Measurements from ENCODE around the gene FLNB.

Gene FLNB

DNA sequence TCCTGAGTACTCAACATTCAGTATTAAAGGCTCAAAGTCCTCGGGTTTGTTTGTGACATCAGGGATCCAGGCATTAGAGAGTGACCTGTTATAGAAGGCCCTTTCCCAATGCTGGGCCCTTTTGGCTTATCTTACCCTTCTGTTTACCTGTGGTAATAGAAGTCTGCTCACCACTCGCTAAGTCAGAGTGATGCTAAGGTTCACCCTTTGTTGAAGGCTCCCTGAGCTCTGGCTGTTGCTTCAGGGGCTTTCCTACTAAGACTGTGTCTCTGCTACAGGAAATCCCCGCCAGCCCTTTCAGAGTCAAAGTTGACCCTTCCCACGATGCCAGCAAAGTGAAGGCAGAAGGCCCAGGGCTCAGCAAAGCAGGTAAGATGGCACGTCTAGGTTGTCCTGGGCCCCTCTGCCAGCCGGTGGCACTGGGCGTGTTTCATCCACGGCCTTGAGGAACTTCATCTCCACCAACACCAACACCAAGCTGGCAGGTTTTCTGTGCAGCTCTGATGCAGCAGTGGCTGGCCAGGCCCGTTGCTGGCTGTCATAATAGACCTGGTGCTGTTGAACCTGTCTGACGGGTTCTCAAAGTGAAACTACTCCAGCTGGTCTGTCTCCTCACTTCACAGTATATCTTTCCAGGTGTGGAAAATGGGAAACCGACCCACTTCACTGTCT is 103.4 kb downstream of the FLNB start:
- peak; percentile 27 to 49 for ATAC-seq (replicated peaks)
- peaks cover 24 to 31% of the 10 kb centered on the region in 2 donors for H3K4me1 Mint-ChIP-seq

DNA sequence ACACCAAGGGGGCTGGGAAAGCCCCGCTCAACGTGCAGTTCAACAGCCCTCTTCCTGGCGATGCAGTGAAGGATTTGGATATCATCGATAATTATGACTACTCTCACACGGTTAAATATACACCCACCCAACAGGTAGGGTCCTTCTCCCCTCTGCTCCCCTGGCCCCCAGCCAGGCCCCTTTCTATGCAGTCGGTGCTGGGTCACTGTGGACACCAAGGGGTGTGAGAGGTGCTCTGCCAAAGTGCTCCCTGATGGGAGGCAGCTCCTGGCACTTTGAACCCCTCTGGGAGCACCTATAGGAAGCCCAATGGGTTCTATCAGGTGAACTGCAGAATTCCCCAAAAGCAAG is 103.9 kb downstream of the FLNB start:
- no peaks in the 10 kb centered on the region for H3K9me3 Mint-ChIP-seq
- peaks cover 17 to 42% of the 10 kb centered on the region in 2 donors for H3K36me3 Mint-ChIP-seq
- peaks cover 27 to 36% of the 10 kb centered on the region in 2 donors for H3K4me1 Mint-ChIP-seq
- no peak for ATAC-seq (replicated peaks)
- DNase-seq = no peak
- no peaks in the 10 kb centered on the region for H3K27me3 Mint-ChIP-seq
- no peak overlapping the region for H3K4me3 Mint-ChIP-seq
- peak overlapping the region; percentile 85 for H3K27ac Mint-ChIP-seq

More for the DNA sequence above, 103.4 kb downstream of the FLNB start:
- Mint-ChIP-seq H3K27ac (peak overlapping the region; percentile 85), H3K27me3 (no peaks in the 10 kb centered on the region), H3K9me3 (no peaks in the 10 kb centered on the region), H3K4me3 (no peak overlapping the region), H3K36me3 (peaks cover 17 to 44% of the 10 kb centered on the region in 2 donors)
- peak; percentile 2 for DNase-seq

DNA sequence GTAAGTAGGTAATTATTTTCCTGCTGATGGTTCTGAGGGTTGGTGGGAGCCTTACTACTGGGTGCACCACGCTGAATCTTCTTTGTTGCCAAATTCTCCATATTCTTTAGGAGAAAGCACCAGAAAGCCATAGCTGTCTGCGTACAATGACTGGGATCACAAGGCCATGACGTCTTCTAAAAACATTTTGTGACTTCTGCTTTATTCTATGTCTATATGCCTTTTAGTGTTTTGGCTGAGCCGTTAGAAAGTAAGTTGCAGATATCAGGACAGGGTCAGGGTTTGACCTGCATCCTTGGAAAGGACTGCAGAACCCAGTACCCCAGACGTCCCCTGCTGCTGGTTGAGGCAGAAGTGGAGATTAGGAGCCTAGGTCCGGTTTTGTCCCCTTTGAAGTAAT is 107.0 kb downstream of the FLNB start:
- ATAC-seq (replicated peaks) (no peak), DNase-seq (no peak)
- no peak overlapping the region for H3K4me3 Mint-ChIP-seq
- no peaks in the 10 kb centered on the region for H3K27me3 Mint-ChIP-seq
- H3K27ac Mint-ChIP-seq = no peak overlapping the region
- peaks cover 40 to 59% of the 10 kb centered on the region in 2 donors for H3K4me1 Mint-ChIP-seq
- H3K9me3 Mint-ChIP-seq = no peaks in the 10 kb centered on the region
- peaks cover 27 to 35% of the 10 kb centered on the region in 2 donors for H3K36me3 Mint-ChIP-seq

DNA sequence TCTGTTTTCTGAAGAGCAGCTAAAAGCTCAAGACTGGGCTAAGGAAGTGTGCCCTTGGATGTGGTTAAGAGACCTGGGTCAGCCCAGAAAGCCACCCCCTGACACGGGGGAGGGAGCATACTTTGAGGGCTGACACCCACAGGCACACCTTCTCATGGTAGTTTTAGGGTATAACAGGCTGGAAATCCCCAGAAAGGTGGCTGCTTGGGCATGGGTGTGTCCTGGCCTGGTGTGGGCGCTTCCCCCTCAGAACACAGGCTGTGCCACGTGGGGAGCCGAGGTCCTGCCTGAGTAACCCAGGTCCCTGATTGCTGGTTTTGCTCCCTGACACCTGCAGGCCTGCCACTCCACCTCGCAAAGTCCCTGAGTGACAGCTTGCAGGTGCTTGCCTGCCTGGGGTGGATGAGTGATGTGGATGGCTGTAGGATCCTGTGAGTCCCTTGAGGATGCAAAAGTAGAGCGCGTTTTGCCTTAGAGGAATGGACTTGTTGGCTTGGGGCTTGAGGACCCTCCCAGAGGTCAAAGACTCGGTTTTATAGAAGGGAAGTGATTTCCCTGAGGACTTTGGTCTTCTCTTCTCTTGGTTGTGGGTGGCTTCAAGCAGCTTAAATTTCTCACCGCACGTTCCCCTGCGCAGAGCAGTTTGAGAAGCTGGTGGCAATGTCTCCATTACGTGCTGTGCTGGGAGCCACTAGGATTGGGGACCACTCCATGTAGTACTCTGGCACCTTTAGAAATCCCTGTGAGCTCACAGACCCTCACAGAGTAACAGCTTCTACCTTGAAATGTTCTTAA is 108.1 kb downstream of the FLNB start:
- ATAC-seq (replicated peaks) = peak; percentile 87 to 89
- Mint-ChIP-seq H3K4me1 (peaks cover 41 to 61% of the 10 kb centered on the region in 2 donors), H3K27ac (peak overlapping the region; percentile 81), H3K9me3 (no peaks in the 10 kb centered on the region), H3K27me3 (no peaks in the 10 kb centered on the region), H3K36me3 (peaks cover 26 to 38% of the 10 kb centered on the region in 2 donors), H3K4me3 (peak overlapping the region; percentile 18 to 36)
- peak; percentile 71 for DNase-seq

DNA sequence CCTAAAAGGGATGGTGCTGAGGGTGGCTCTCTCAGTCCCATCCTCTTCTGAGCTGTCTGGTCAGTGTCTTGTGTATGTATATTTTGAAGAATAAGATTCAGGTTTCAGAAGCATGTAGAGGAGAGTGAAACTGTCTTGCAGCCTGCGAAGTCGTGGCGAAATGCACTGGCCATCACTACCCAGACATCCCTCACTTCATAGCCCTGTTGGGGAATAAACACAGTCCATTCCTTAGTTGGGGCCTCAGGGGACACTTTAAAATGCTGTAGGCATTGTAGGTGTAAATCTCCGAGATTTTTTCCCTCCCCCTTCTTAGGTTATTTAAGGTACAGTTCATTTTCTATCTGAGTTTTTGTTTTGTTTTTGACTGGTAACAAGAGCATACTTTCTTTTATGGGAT is 108.8 kb downstream of the FLNB start:
- peaks cover 37 to 55% of the 10 kb centered on the region in 2 donors for H3K4me1 Mint-ChIP-seq
- peak overlapping the region; percentile 81 for H3K27ac Mint-ChIP-seq
- no peak for ATAC-seq (replicated peaks)
- DNase-seq = no peak
- peaks cover 22 to 34% of the 10 kb centered on the region in 2 donors for H3K36me3 Mint-ChIP-seq
- no peaks in the 10 kb centered on the region for H3K9me3 Mint-ChIP-seq
- no peaks in the 10 kb centered on the region for H3K27me3 Mint-ChIP-seq
- H3K4me3 Mint-ChIP-seq = no peak overlapping the region

DNA sequence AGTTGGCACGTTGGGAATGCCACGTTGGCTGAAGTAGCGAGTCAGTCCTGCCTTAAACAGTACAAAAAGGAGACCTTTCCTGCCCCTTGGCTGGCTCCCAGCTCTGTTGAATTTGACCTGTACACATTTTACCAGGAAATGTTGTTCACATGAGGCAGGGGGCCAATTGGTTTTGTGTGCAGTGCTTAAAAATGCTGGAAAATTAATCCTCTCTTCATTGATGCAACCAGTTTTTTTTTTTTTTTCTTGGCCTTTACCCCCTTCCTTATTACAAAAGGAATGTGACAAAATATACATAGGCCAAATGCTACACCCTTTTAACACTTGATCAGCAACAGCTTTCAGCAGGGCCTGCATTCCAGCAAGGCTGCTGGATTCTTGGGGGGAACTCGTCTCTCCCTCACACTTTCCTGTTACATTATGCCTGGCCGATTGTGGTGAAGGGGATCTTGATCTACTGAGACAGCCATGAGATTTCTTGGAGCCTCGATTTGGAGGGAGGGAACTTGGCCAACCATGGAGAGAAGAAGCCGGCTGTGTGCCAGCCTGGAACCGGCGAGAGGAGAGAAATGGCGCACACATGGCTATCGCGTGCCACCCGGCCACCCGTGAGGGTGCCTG is 109.4 kb downstream of the FLNB start:
- H3K36me3 Mint-ChIP-seq = peaks cover 19 to 27% of the 10 kb centered on the region in 2 donors
- no peak for ATAC-seq (replicated peaks)
- no peak overlapping the region for H3K4me3 Mint-ChIP-seq
- H3K9me3 Mint-ChIP-seq = no peaks in the 10 kb centered on the region
- H3K27ac Mint-ChIP-seq = no peak overlapping the region
- DNase-seq = no peak
- peaks cover 34 to 49% of the 10 kb centered on the region in 2 donors for H3K4me1 Mint-ChIP-seq
- H3K27me3 Mint-ChIP-seq = no peaks in the 10 kb centered on the region

DNA sequence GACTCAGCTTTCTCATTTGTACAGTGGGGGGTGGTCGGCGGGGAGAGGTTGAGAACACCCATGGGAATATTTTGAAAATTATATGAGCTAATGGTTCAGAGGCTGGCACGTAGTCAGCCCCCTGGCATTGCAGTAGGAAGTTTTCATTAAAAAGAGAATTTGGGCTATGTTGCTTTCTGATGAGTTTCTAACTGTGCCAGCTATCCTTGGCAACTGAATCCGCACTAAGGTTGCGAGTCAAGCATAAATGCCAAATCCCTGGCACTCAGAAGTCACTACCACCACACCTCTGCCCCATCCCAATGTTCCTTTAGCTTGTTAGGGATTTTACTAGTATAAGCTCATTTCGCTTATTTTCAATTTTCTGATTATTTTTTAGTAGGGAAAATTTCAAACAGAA is 111.0 kb downstream of the FLNB start:
- peaks cover 34 to 49% of the 10 kb centered on the region in 2 donors for H3K4me1 Mint-ChIP-seq
- ATAC-seq (replicated peaks) = no peak
- no peak overlapping the region for H3K27ac Mint-ChIP-seq
- no peak overlapping the region for H3K4me3 Mint-ChIP-seq
- no peaks in the 10 kb centered on the region for H3K27me3 Mint-ChIP-seq
- H3K36me3 Mint-ChIP-seq = peaks cover 23 to 31% of the 10 kb centered on the region in 2 donors
- no peaks in the 10 kb centered on the region for H3K9me3 Mint-ChIP-seq
- no peak for DNase-seq

DNA sequence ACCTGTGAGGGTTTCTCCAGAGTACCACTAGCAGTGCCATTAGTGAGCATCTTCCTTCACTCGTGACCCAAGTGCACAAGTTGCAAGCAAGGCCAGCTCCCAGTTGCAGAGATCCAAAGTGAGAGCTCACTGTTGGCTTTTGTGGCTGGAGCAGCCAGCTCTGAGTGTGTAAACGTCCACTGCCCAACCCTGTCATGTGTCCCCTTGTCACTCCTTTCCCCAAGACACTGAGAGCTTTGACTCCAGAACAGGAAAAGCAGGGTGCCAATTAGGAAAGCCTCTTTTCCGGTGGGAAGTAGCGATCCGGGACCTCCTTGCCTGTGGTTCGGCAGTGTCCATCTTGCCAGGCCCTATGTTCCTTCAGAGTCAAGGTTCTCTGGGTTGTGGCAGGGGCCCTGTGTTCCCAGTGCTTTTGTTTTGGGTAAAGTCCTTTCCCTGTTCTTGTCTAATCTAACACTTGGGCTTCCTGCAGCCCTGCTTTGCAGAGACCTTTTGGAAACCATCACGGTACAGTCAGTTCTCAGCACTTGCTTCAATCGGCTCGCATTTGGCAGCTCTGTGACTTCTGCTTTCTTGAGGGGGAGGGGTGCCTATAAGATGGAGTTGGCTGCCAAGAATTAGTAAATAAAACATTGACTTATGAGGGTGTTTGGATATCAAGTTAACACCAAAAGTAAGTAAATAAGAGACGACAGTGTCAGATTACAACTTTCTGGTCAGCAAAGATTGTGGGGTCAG is 112.0 kb downstream of the FLNB start:
- Mint-ChIP-seq H3K36me3 (peaks cover 23 to 34% of the 10 kb centered on the region in 2 donors), H3K27me3 (no peaks in the 10 kb centered on the region), H3K4me3 (no peak overlapping the region), H3K27ac (no peak overlapping the region), H3K9me3 (no peaks in the 10 kb centered on the region), H3K4me1 (peaks cover 32 to 47% of the 10 kb centered on the region in 2 donors)
- DNase-seq (no peak), ATAC-seq (replicated peaks) (no peak)

DNA sequence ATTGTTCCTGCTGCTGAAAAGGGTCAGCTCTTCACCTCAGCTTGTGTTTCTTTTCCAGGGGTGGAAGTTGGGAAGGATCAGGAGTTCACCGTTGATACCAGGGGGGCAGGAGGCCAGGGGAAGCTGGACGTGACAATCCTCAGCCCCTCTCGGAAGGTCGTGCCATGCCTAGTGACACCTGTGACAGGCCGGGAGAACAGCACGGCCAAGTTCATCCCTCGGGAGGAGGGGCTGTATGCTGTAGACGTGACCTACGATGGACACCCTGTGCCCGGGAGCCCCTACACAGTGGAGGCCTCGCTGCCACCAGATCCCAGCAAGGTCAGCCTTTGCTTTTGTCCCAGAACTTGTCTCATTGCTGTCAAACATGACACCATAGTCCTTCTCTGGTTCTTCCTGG is 113.0 kb downstream of the FLNB start:
- H3K27ac Mint-ChIP-seq = no peak overlapping the region
- no peak for ATAC-seq (replicated peaks)
- H3K27me3 Mint-ChIP-seq = no peaks in the 10 kb centered on the region
- H3K36me3 Mint-ChIP-seq = peaks cover 21 to 40% of the 10 kb centered on the region in 2 donors
- no peak for DNase-seq
- H3K9me3 Mint-ChIP-seq = no peaks in the 10 kb centered on the region
- H3K4me1 Mint-ChIP-seq = peaks cover 23 to 37% of the 10 kb centered on the region in 2 donors
- H3K4me3 Mint-ChIP-seq = no peak overlapping the region

DNA sequence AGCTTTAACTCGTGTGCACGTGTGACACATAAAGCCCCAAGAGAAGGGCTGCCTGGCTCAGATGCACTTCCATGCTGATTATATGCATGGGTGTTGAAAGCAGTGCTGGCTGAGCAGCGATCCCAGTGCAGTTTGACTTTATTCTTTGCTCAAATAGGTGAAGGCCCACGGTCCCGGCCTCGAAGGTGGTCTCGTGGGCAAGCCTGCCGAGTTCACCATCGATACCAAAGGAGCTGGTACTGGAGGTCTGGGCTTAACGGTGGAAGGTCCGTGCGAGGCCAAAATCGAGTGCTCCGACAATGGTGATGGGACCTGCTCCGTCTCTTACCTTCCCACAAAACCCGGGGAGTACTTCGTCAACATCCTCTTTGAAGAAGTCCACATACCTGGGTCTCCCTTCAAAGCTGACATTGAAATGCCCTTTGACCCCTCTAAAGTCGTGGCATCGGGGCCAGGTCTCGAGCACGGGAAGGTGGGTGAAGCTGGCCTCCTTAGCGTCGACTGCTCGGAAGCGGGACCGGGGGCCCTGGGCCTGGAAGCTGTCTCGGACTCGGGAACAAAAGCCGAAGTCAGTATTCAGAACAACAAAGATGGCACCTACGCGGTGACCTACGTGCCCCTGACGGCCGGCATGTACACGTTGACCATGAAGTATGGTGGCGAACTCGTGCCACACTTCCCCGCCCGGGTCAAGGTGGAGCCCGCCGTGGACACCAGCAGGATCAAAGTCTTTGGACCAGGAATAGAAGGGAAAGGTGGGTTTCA is 114.9 kb downstream of the FLNB start:
- H3K36me3 Mint-ChIP-seq = peaks cover 18 to 52% of the 10 kb centered on the region in 2 donors
- H3K27me3 Mint-ChIP-seq = no peaks in the 10 kb centered on the region
- H3K4me1 Mint-ChIP-seq = peaks cover 7 to 18% of the 10 kb centered on the region in 2 donors
- DNase-seq (no peak), ATAC-seq (replicated peaks) (no peak)
- no peaks in the 10 kb centered on the region for H3K9me3 Mint-ChIP-seq
- H3K4me3 Mint-ChIP-seq = no peak overlapping the region
- H3K27ac Mint-ChIP-seq = no peak overlapping the region

DNA sequence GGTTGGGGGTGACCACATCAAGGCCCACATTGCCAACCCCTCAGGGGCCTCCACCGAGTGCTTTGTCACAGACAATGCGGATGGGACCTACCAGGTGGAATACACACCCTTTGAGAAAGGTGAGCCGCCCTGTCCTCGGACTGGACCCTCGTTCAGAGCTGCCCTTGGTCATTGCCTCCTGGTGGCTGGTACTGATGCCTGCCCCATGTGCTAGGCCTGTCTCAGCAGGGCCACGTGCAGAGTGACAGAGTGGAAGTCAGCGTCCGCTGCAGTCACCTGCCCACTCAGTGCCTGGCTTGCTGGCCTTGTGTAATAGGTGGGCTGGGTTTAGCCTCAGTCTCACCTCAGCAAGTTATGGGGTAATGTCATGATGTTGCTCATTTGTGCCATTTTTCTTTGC is 116.2 kb downstream of the FLNB start:
- Mint-ChIP-seq H3K36me3 (peaks cover 14 to 65% of the 10 kb centered on the region in 2 donors), H3K9me3 (no peaks in the 10 kb centered on the region), H3K4me3 (no peak overlapping the region), H3K27ac (no peak overlapping the region), H3K4me1 (peaks cover 7 to 11% of the 10 kb centered on the region in 2 donors), H3K27me3 (no peaks in the 10 kb centered on the region)
- DNase-seq (no peak), ATAC-seq (replicated peaks) (no peak)

DNA sequence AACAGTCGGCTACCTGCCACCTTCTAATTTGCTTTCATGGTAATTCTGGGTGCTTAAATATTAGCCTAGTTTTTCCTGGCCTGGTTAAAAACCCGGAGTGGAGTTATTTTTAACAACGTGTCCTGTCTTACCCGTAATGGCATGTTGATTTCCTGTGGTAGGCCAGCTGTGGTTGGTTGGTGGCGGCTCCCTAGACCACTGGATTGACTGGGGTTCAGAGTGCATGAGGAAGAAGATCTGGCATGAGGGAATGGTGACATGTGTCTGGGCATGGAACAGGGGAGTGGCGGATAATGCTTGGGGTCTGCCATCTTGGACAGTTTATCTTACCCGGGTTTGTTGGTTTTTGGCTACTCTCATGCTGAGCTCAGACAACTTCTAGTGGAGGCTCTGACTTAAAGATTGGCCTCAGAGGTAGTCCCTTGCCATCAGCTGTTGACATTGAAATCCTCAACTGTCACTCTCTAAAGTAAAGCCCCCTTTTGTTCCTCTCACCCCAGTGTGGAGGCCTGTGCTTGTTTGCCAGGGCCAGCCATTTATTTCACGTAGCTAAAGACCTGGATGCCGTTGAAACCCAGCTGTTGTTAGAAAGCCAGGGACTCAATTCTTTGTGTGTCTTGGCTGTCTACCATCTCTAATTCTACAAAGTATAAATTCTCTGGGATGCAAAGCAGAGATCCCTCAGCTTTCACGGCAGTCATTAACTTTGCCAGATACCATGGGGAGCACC is 121.0 kb downstream of the FLNB start:
- no peak overlapping the region for H3K27ac Mint-ChIP-seq
- H3K27me3 Mint-ChIP-seq = no peaks in the 10 kb centered on the region
- no peak for ATAC-seq (replicated peaks)
- peaks cover 0 to 1% of the 10 kb centered on the region in 2 donors for H3K4me1 Mint-ChIP-seq
- H3K36me3 Mint-ChIP-seq = peaks cover 14 to 70% of the 10 kb centered on the region in 2 donors
- H3K9me3 Mint-ChIP-seq = no peaks in the 10 kb centered on the region
- no peak overlapping the region for H3K4me3 Mint-ChIP-seq
- DNase-seq = no peak

DNA sequence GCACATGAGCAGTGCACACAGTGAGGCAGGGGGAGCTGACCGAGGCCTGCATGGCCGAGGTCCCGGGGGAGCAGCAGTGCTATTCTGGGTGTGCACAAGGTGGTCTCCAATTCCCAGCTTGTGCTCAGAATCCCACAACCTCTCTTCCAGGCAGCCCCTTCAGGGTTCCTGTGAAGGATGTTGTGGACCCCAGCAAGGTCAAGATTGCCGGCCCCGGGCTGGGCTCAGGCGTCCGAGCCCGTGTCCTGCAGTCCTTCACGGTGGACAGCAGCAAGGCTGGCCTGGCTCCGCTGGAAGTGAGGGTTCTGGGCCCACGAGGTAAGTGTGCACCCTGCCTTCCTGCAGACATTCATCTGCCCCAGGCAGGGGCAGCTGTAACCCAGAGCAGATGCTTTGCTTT is 122.4 kb downstream of the FLNB start:
- no peak for DNase-seq
- no peak for ATAC-seq (replicated peaks)
- no peaks in the 10 kb centered on the region for H3K9me3 Mint-ChIP-seq
- peaks cover 0 to 1% of the 10 kb centered on the region in 2 donors for H3K4me1 Mint-ChIP-seq
- H3K27ac Mint-ChIP-seq = no peak overlapping the region
- no peak overlapping the region for H3K4me3 Mint-ChIP-seq
- H3K27me3 Mint-ChIP-seq = no peaks in the 10 kb centered on the region
- H3K36me3 Mint-ChIP-seq = peaks cover 14 to 63% of the 10 kb centered on the region in 2 donors
